ENCODE results near the gene ADGRL3.

Gene ADGRL3

DNA sequence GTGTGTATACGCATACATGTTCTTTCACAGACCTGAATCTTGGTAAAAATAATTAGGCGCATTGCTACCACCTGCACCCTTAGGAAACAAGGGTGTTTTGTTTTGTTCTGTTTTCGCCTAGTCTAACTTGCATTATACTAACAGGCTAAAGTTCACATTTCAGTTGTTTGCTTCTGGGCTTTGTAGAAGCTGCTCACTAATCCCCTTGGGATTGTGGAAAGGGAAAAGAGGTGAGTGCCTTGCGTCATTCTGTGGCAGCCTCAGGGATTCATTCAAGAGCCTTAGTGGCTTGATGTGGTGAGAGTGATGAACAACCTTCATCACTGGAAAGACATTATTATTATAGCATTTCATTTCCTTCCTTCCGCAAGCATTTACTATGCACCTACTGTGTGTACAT is 331.1 kb downstream of the ADGRL3 start:
- TF ChIP-seq, protein P1, sequence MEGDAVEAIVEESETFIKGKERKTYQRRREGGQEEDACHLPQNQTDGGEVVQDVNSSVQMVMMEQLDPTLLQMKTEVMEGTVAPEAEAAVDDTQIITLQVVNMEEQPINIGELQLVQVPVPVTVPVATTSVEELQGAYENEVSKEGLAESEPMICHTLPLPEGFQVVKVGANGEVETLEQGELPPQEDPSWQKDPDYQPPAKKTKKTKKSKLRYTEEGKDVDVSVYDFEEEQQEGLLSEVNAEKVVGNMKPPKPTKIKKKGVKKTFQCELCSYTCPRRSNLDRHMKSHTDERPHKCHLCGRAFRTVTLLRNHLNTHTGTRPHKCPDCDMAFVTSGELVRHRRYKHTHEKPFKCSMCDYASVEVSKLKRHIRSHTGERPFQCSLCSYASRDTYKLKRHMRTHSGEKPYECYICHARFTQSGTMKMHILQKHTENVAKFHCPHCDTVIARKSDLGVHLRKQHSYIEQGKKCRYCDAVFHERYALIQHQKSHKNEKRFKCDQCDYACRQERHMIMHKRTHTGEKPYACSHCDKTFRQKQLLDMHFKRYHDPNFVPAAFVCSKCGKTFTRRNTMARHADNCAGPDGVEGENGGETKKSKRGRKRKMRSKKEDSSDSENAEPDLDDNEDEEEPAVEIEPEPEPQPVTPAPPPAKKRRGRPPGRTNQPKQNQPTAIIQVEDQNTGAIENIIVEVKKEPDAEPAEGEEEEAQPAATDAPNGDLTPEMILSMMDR (IDR thresholded peaks at IDR 0.05; ENCODE audit: low read depth, low read length) = no peak
- no peak overlapping the region for H3K4me3 ChIP-seq (ENCODE audit: low read depth, low read length)

DNA sequence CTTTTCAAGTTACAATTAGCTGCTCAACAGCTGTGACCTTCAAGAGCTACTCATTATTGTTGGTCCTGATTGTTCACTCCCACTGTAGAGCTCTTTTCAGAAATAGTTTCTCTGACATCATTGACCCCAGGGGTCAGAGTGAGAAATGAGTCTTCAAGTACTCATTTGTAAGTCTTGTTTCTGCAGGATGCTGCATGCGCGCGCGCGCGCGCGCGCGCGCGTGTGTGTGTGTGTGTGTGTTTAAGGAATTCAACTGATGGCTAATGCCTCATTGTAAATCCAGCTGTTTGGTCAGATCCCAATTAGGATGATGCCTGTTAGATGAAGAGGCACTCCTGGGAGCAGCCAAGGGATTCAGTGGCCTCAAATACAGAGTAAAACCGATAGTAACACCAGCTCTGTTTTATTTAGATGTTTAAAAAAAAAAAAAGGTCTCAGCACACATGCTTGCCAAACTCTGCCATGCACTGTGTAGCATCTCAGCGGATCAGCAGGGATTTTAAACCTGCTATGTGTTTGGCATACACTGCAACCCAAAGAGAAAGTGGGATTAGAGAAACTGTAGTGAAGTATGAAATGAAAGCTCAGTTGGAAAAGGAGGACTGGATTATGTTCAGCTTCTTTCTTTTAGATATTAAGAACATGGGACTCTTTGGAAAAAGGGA is 332.3 kb downstream of the ADGRL3 start:
- TF ChIP-seq, protein P1 (IDR thresholded peaks at IDR 0.05; ENCODE audit: low read depth, low read length) = no peak
- no peak overlapping the region for H3K4me3 ChIP-seq (ENCODE audit: low read depth, low read length)

DNA sequence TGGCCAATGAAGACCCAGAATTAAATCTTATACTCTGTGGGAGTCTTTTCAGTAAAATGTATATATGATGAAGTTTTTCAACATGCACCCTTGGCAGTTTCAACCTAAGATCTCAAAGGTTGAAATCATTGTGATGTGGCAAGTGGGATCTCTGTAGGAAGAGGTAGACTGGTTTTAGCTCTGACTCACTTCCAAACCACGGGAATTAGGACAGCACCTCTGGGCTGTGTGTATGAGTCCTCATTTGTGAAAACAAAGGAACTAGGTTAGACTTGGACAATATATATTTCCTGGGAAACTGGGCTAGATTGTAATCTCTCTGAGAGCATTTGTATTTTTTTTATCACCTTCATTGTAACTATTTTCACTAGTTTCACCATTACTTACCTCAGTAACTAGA is 333.0 kb downstream of the ADGRL3 start:
- no peak overlapping the region for H3K4me3 ChIP-seq (ENCODE audit: low read depth, low read length)
- TF ChIP-seq, protein P1 (IDR thresholded peaks at IDR 0.05; ENCODE audit: low read depth, low read length) = no peak

DNA sequence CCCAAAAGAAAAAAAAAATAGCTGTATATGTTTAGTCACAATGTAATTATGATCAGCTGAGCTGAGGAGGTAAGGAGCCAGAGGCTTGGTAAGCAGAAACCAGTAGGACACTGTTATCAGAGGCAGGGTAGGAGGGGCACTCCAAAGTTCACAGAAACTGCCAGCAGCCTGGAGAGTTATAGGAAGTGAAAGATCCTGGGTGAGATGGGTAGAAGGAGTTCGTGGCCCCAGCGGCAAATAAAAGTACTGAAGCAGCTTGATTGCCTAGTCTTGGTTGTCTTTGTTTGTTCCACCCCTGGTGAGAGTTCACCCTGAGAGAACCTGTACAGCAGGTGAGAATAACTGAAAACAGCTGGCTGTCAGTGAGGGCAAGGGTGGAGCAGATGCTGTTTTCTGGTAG is 340.8 kb downstream of the ADGRL3 start:
- H3K4me3 ChIP-seq (ENCODE audit: low read depth, low read length) = no peak overlapping the region
- TF ChIP-seq, protein P1 (IDR thresholded peaks at IDR 0.05; ENCODE audit: low read depth, low read length) = no peak

DNA sequence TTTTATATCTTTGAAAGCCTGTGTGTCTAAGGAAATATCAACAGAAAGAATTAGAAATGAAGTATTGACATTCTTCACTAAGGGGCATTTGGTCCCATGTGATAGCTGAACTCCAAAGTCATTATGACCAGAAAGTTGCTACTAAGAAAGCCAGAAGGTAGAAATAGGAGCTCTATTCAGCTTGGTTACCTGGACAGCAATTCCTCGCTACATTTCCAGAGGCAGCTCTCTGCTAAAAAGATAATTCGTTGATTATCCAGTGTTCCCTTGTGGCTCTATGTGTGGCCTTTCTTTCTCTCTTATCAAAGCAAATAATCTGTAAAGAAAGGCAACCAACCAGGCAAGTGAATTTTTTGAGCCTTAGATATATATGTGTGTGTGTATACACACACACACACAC is 341.3 kb downstream of the ADGRL3 start:
- no peak overlapping the region for H3K4me3 ChIP-seq (ENCODE audit: low read depth, low read length)
- TF ChIP-seq, protein P1 (IDR thresholded peaks at IDR 0.05; ENCODE audit: low read depth, low read length) = no peak

DNA sequence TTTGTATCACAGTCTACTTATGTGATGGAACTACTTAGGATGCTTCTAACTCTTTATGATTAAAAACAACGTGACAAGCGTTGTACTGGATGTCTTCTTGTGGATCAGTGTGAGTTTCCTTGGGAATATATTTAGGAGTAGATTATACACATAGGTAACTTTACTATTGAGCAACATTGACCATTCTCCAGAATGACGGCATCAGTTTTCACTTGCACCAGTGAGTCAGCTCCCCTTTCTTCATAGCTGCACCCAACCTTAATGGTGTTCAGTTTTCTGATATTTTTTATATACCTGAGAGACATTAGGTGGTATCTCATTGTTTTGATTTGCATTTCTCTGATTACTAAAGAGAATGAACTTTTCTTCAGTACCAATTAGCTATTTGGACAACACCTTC is 343.9 kb downstream of the ADGRL3 start:
- no peak overlapping the region for H3K4me3 ChIP-seq (ENCODE audit: low read depth, low read length)
- TF ChIP-seq, protein P1 (IDR thresholded peaks at IDR 0.05; ENCODE audit: low read depth, low read length) = no peak

DNA sequence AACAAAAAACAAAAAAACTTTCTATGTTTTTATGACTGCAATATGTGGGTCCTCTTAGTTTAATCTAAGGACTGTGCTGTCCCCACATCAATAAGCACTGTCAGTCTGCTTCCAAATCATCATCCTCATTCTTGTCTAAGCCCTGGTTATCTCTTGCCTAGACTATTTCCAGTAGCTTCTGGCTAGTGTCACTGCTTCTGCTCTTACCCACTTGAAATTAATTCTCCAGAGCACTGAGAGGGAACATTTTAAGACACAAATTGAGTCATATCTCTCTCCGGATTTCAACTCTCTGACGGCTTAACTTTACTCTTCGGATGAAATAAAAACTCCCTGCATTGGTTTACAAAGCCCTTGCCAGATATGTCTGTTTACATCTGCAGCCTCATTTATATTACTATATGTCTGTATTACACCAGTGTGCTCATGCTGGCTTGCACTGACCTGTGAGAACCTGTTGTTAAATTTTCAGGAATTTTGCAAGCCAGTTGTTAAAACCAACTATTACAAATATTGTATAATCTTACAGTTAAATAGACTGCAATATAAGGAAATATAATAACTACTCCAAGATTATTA is 345.9 kb downstream of the ADGRL3 start:
- TF ChIP-seq, protein P1 (IDR thresholded peaks at IDR 0.05; ENCODE audit: low read depth, low read length) = no peak
- no peak overlapping the region for H3K4me3 ChIP-seq (ENCODE audit: low read depth, low read length)

Measured in WI38 (cell line).